Measurements from ENCODE around the gene NLGN1. TPM values are rescaled to one million over a fixed set of nuclear protein-coding genes. Genes with fewer than 3 reads are reported as not detected.

NLGN1 gene
- total RNA-seq, 1 experiment from 2014 or later, result 5.2 TPM

GRCh38 chr3:174335910-174336309 lies 938.4 kb downstream of the NLGN1 start:
- Mint-ChIP-seq H3K4me3 (no peak overlapping the region), H3K27ac (no peak overlapping the region; a peak in 1 of 7 replicates), H3K4me1 (peaks cover 13 to 19% of the 10 kb centered on the region in 2 experiments), H3K36me3 (ENCODE audit: insufficient read depth in 1 of 3, low read depth in 3 of 3) (no peaks in the 10 kb centered on the region), H3K9me3 (no peaks in the 10 kb centered on the region; a peak in 1 of 5 replicates), H3K27me3 (ENCODE audit: low read depth) (peaks cover 2% of the 10 kb centered on the region; the same call in 1 of the 2 replicates)
- Histone ChIP-seq H3K27ac (ENCODE audit: insufficient read length, low read depth, low read length) (no peak overlapping the region), H3K4me1 (ENCODE audit: insufficient read depth, low read length) (no peaks in the 10 kb centered on the region; the same call in 1 of the 2 replicates), H2BK12ac (ENCODE audit: insufficient read length, low read depth, low read length) (no peak overlapping the region), H3K4ac (ENCODE audit: low read depth, low read length) (no peak overlapping the region), H3K23ac (ENCODE audit: insufficient read length, low read depth, low read length) (no peak overlapping the region), H3K27me3 (ENCODE audit: insufficient read depth, low read length) (no peaks in the 10 kb centered on the region), H2AK5ac (ENCODE audit: insufficient read length, low read length) (no peak overlapping the region), H2BK20ac (ENCODE audit: low read depth, low read length, poor library complexity, severe bottlenecking) (no peak overlapping the region), H2BK15ac (ENCODE audit: low read depth, low read length) (no peak overlapping the region), H3K9me3 (ENCODE audit: control insufficient read depth, low read depth, low read length) (no peaks in the 10 kb centered on the region), H3K23me2 (ENCODE audit: insufficient read length, low read depth, low read length, poor library complexity, severe bottlenecking) (no peaks in the 10 kb centered on the region), H3K79me1 (ENCODE audit: insufficient read depth, low read depth, low read length, poor library complexity, severe bottlenecking) (no peaks in the 10 kb centered on the region), H3K9ac (ENCODE audit: extremely low read depth, insufficient read length, low read length) (no peak overlapping the region), H3K56ac (ENCODE audit: insufficient read length, low read depth, low read length) (no peak overlapping the region), H3K4me2 (ENCODE audit: insufficient read depth, insufficient read length, low read length) (no peak overlapping the region), H4K5ac (ENCODE audit: insufficient read length, low read depth, low read length) (no peak overlapping the region), H3K14ac (ENCODE audit: insufficient read depth, low read length) (no peak overlapping the region), H3T11ph (ENCODE audit: low read length) (no peak overlapping the region), H3K18ac (ENCODE audit: insufficient read length, low read depth, low read length) (no peak overlapping the region), H3K79me2 (ENCODE audit: insufficient read depth, low read length) (no peaks in the 10 kb centered on the region), H4K8ac (replicated peaks; ENCODE audit: insufficient read length, low read depth, low read length) (no peak overlapping the region), H2AFZ (ENCODE audit: low read length) (no peak overlapping the region), H4K20me1 (ENCODE audit: control insufficient read depth, insufficient read depth, insufficient read length) (no peaks in the 10 kb centered on the region), H2BK120ac (ENCODE audit: low read depth, low read length, poor library complexity, severe bottlenecking) (no peak overlapping the region), H2BK5ac (ENCODE audit: insufficient read length, low read length) (no peak overlapping the region), H4K91ac (ENCODE audit: insufficient read length, low read depth, low read length) (no peak overlapping the region)
- no peak for TF ChIP-seq CTCF (conservative IDR thresholded peaks at IDR 0.05)
- no peak for DNase-seq

All from H9 (cell line).